K562 (cell line): ENCODE results near the gene HNRNPA3. TPM values are rescaled to one million over a fixed set of nuclear protein-coding genes. Genes with fewer than 3 reads are reported as not detected.

Experiments
- CBFB ChIP-seq: sonication (generic); formaldehyde crosslinking; IDR thresholded peaks from 2 replicates; pipeline ENCODE4 v1.4.0; 2020; ENCODE audit warnings: mild to moderate bottlenecking, missing genetic modification reagents
- GTF2A2 ChIP-seq: IDR thresholded peaks from 2 replicates; pipeline ENCODE4 v1.6.1; 2016; ENCODE audit warnings: mild to moderate bottlenecking, missing genetic modification characterization, missing compliant biosample characterization
- HDAC8 ChIP-seq: fragments of 450-650 bp; IDR thresholded peaks from 2 replicates; pipeline ENCODE4 v1.6.1; 2016; ENCODE audit warnings: mild to moderate bottlenecking, missing genetic modification characterization, moderate library complexity, missing compliant biosample characterization
- HMGN3 ChIP-seq: IDR thresholded peaks from 2 replicates; pipeline ENCODE4 v1.6.1; 2011; ENCODE audit warnings: borderline replicate concordance, low read depth, mild to moderate bottlenecking, mixed read lengths, low read length; ENCODE audit not compliant: insufficient read length; ENCODE audit errors: extremely low read depth
- HNRNPLL ChIP-seq: fragments of 200-400 bp; formaldehyde crosslinking; IDR thresholded peaks from 2 replicates; pipeline ENCODE4 v1.6.1; 2017; ENCODE audit warnings: low read length, low read depth, mild to moderate bottlenecking; ENCODE audit not compliant: poor library complexity, severe bottlenecking
- L3MBTL2 ChIP-seq: fragments of 450-650 bp; IDR thresholded peaks from 2 replicates; pipeline ENCODE4 v1.6.1; 2016; ENCODE audit warnings: mild to moderate bottlenecking, moderate library complexity
- NEUROD1 ChIP-seq: fragments of 150-350 bp; IDR thresholded peaks from 2 replicates; pipeline ENCODE4 v1.6.1; 2014; ENCODE audit warnings: borderline replicate concordance, low read length, low read depth; ENCODE audit not compliant: partially characterized antibody
- PHF20 ChIP-seq: fragments of 450-650 bp; IDR thresholded peaks from 2 replicates; pipeline ENCODE4 v1.6.1; 2018; ENCODE audit not compliant: partially characterized antibody
- RAD51 ChIP-seq: fragments of 450-650 bp; IDR thresholded peaks from 2 replicates; pipeline ENCODE4 v1.7.1; 2016; ENCODE audit warnings: low read depth, mild to moderate bottlenecking, borderline replicate concordance
- SMARCA5 ChIP-seq: fragments of 450-650 bp; IDR thresholded peaks from 2 replicates; pipeline ENCODE4 v1.6.1; 2016
- TARDBP ChIP-seq: fragments of 450-650 bp; IDR thresholded peaks from 2 replicates; pipeline ENCODE4 v1.6.1; 2016
- TEAD4 ChIP-seq, 2 experiments: sonication (generic) in 1 of 2; formaldehyde crosslinking in 1 of 2; IDR thresholded peaks; 2 replicates each; pipeline versions ENCODE4 v1.6.1 to v1.8.0; 2012 to 2022; ENCODE audit warnings: borderline replicate concordance in 1 of 2, inconsistent platforms in 1 of 2, low read length in 1 of 2, mild to moderate bottlenecking in 1 of 2, missing genetic modification reagents in 1 of 2
- ZFP30 ChIP-seq: fragments of 250-450 bp; sonication (Bioruptor Pico); IDR thresholded peaks from 2 replicates; pipeline ENCODE4 v1.8.0; 2022; ENCODE audit warnings: moderate library complexity, mild to moderate bottlenecking, inconsistent platforms, borderline replicate concordance
- ZNF3 ChIP-seq: fragments of 250-450 bp; sonication (Bioruptor Pico); IDR thresholded peaks from 2 replicates; pipeline ENCODE4 v1.5.0; 2021; ENCODE audit warnings: mild to moderate bottlenecking, moderate library complexity
- ZNF695 ChIP-seq: fragments of 450-650 bp; formaldehyde crosslinking; IDR thresholded peaks from 2 replicates; pipeline ENCODE4 v1.4.0; 2020; ENCODE audit warnings: mild to moderate bottlenecking, moderate library complexity
- ZSCAN29 ChIP-seq: fragments of 450-650 bp; IDR thresholded peaks from 2 replicates; pipeline ENCODE4 v1.6.1; 2017
- polyA plus RNA-seq, 8 experiments: library from polyadenylated mRNA; depleted of rRNA in 4 of 8; stranded (reverse) in 5 of 8; unstranded in 3 of 8; fragments of >200 nt; fragmentation: Nextera tagmentation in 2 of 8; fragmentation: Illumina TruSeq in 1 of 8; extraction: Ambion mirVana in 2 of 8; extraction: Trizol in 1 of 8; gene quantifications; 2 replicates each; pipeline versions ENCODE4 v1.2.1 to v1.2.3, GENCODE V29; 2011 to 2014; ENCODE audit warnings: inconsistent platforms in 1 of 8, missing spikeins in 1 of 8
- total RNA-seq, 7 experiments: library from RNA; depleted of rRNA in 6 of 7; stranded (reverse); fragments of >200 nt in 6 of 7; fragmentation: Illumina TruSeq in 2 of 7; extraction: Trizol in 2 of 7; gene quantifications; 2 replicates each; pipeline versions ENCODE4 v1.2.1 to v1.2.3, GENCODE V29; 2011 to 2021; ENCODE audit warnings: low replicate concordance in 1 of 7
- TF ChIP-seq, protein P1 (sequence below): fragments of 450-650 bp; IDR thresholded peaks from 2 replicates; pipeline ENCODE4 v1.6.1; 2018; ENCODE audit not compliant: partially characterized antibody
- TF ChIP-seq, protein P2 (sequence below): sonication (generic); formaldehyde crosslinking; IDR thresholded peaks from 2 replicates; pipeline ENCODE4 v1.8.0; 2022; ENCODE audit warnings: missing genetic modification reagents, mild to moderate bottlenecking, borderline replicate concordance
- TF ChIP-seq, protein P3 (sequence below): sonication (generic); formaldehyde crosslinking; IDR thresholded peaks from 2 replicates; pipeline ENCODE4 v1.8.0; 2022; ENCODE audit warnings: mild to moderate bottlenecking, missing genetic modification reagents, borderline replicate concordance

Gene HNRNPA3
- total and polyA plus RNA-seq, 9 of the 15 experiments (the other 6 are each of a cell fraction or from before 2014, with no cell fraction given), result 72.8 to 428 (median 192) TPM

DNA sequence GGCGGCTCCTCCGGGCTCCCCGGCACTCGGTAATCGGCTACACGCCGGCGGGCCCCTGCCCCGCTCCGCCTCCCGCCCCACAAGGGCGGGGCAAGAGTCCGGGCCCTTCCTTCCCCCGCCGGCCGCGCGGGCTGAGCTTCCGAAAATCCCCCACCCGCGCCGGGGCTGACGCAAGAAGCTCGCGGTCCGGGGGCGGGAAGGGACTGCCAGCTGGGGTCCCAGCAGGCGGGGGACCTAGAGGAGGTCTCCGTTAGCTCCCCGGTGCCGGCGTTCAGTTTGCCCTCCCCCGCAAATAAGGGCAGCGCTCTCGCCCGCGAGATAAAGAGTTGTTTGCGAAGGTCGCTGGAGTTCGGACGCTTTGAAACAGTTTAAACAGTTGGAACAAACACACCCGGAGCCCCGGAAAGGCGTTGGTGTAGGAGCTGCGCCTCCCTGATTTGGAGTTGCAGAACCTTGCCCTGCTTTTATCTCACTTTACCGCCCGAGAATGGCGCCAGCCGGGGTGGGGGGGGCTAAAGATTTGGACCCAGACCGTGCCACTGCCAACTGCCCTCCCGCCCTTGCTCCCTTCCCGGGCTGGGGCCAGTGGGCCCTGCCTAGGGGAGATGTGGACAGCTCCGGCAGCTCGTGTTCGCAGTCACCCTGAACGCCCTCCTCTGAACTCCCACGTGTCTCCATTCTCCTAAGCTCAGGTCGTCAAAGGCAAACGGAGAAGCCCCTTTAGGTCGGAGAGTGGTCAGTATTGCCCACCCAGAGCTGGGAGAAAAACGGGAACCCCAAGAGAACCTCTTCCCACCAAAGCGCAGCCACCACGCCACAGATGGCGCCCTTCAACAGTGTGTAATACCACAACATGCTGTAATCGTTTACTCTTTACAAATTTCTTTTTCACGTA lies 52.3 kb downstream of the HNRNPA3 start, which contains the start of gene NFE2L2 (continued):
- TF ChIP-seq TEAD4 (IDR thresholded peaks at IDR 0.05; ENCODE audit: low read length) (peak; percentile 61), TEAD4 (CRISPR knock-in tag; IDR thresholded peaks at IDR 0.05; ENCODE audit: borderline replicate concordance) (peak; percentile 69; the same call in 1 of the 2 replicates), TARDBP (0 out of 2 replicates have a peak, but pooled peaks have one; percentile 71), ZNF695 (CRISPR knock-in tag) (no peak), ZSCAN29 (no peak), NEUROD1 (peak; percentile 84), GTF2A2 (tag) (peak; percentile 21; the same call in 1 of the 2 replicates), SMARCA5 (peak; percentile 50; the same call in 1 of the 2 replicates), ZFP30 (CRISPR knock-in tag) (no peak), HMGN3 (peak; percentile 80), PHF20 (peak; percentile 11), CBFB (CRISPR knock-in tag) (peak; percentile 92; the same call in 1 of the 2 replicates), HDAC8 (peak; percentile 91), HNRNPLL (peak; percentile 83), L3MBTL2 (peak; percentile 72), ZNF3 (CRISPR knock-in tag) (no peak), RAD51 (0 out of 2 replicates have a peak, but pooled peaks have one; percentile 11)
- TF ChIP-seq, protein P1, sequence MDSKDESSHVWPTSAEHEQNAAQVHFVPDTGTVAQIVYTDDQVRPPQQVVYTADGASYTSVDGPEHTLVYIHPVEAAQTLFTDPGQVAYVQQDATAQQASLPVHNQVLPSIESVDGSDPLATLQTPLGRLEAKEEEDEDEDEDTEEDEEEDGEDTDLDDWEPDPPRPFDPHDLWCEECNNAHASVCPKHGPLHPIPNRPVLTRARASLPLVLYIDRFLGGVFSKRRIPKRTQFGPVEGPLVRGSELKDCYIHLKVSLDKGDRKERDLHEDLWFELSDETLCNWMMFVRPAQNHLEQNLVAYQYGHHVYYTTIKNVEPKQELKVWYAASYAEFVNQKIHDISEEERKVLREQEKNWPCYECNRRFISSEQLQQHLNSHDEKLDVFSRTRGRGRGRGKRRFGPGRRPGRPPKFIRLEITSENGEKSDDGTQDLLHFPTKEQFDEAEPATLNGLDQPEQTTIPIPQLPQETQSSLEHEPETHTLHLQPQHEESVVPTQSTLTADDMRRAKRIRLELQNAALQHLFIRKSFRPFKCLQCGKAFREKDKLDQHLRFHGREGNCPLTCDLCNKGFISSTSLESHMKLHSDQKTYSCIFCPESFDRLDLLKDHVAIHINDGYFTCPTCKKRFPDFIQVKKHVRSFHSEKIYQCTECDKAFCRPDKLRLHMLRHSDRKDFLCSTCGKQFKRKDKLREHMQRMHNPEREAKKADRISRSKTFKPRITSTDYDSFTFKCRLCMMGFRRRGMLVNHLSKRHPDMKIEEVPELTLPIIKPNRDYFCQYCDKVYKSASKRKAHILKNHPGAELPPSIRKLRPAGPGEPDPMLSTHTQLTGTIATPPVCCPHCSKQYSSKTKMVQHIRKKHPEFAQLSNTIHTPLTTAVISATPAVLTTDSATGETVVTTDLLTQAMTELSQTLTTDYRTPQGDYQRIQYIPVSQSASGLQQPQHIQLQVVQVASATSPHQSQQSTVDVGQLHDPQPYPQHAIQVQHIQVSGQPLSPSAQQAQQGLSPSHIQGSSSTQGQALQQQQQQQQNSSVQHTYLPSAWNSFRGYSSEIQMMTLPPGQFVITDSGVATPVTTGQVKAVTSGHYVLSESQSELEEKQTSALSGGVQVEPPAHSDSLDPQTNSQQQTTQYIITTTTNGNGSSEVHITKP, result peak; percentile 75
- TF ChIP-seq, protein P2, sequence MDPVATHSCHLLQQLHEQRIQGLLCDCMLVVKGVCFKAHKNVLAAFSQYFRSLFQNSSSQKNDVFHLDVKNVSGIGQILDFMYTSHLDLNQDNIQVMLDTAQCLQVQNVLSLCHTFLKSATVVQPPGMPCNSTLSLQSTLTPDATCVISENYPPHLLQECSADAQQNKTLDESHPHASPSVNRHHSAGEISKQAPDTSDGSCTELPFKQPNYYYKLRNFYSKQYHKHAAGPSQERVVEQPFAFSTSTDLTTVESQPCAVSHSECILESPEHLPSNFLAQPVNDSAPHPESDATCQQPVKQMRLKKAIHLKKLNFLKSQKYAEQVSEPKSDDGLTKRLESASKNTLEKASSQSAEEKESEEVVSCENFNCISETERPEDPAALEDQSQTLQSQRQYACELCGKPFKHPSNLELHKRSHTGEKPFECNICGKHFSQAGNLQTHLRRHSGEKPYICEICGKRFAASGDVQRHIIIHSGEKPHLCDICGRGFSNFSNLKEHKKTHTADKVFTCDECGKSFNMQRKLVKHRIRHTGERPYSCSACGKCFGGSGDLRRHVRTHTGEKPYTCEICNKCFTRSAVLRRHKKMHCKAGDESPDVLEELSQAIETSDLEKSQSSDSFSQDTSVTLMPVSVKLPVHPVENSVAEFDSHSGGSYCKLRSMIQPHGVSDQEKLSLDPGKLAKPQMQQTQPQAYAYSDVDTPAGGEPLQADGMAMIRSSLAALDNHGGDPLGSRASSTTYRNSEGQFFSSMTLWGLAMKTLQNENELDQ (CRISPR knock-in tag), result no peak
- TF ChIP-seq, protein P3, sequence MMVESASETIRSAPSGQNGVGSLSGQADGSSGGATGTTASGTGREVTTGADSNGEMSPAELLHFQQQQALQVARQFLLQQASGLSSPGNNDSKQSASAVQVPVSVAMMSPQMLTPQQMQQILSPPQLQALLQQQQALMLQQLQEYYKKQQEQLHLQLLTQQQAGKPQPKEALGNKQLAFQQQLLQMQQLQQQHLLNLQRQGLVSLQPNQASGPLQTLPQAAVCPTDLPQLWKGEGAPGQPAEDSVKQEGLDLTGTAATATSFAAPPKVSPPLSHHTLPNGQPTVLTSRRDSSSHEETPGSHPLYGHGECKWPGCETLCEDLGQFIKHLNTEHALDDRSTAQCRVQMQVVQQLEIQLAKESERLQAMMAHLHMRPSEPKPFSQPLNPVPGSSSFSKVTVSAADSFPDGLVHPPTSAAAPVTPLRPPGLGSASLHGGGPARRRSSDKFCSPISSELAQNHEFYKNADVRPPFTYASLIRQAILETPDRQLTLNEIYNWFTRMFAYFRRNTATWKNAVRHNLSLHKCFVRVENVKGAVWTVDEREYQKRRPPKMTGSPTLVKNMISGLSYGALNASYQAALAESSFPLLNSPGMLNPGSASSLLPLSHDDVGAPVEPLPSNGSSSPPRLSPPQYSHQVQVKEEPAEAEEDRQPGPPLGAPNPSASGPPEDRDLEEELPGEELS (CRISPR knock-in tag), result no peak
